Activated T-helper 9 cell treated with anti-CD3 and anti-CD28 coated beads, Interleukin-2, amount 50 U/mL, for 16 hours (primary cell): ENCODE results near the gene SFTA2.

Experiments used
- DNase-seq: peaks from one replicate; pipeline ENCODE4 v3.0.0-alpha.2; 2020; ENCODE audit warnings: low read depth

The SFTA2 gene

GRCh38 chr6:30889921-30890645 is 41.9 kb downstream of the SFTA2 start:
- no peak for DNase-seq

- DNase-seq = no peak
Observed at GRCh38 chr6:30889496-30889885, 42.5 kb downstream of the SFTA2 start.

GRCh38 chr6:30888816-30889495 is 43.0 kb downstream of the SFTA2 start:
- no peak for DNase-seq

- DNase-seq = no peak
Observed at GRCh38 chr6:30887901-30888815, 43.8 kb downstream of the SFTA2 start.

- no peak for DNase-seq
Observed at GRCh38 chr6:30886897-30887255, 45.1 kb downstream of the SFTA2 start.

GRCh38 chr6:30885999-30886896 is 45.7 kb downstream of the SFTA2 start:
- no peak for DNase-seq

- no peak for DNase-seq
Observed at GRCh38 chr6:30885481-30885998, 46.4 kb downstream of the SFTA2 start.

- peak; percentile 24 for DNase-seq
Observed at GRCh38 chr6:30884521-30885480, 47.2 kb downstream of the SFTA2 start.

- DNase-seq = peak; percentile 22
Observed at GRCh38 chr6:30883685-30884520, 48.1 kb downstream of the SFTA2 start, which contains the start of gene DDR1. Gene DDR1, plus strand, starts transcription at chr6:30884519. Its CDS starts 4,211 bp downstream, at chr6:30888730.

GRCh38 chr6:30882759-30883684 is 48.9 kb downstream of the SFTA2 start:
- DNase-seq = no peak

- DNase-seq = no peak
Observed at GRCh38 chr6:30882204-30882758, 49.7 kb downstream of the SFTA2 start.

- no peak for DNase-seq
Observed at GRCh38 chr6:30881392-30882203, 50.4 kb downstream of the SFTA2 start.
